ENCODE measurements around the gene CCDC127.

DNA sequence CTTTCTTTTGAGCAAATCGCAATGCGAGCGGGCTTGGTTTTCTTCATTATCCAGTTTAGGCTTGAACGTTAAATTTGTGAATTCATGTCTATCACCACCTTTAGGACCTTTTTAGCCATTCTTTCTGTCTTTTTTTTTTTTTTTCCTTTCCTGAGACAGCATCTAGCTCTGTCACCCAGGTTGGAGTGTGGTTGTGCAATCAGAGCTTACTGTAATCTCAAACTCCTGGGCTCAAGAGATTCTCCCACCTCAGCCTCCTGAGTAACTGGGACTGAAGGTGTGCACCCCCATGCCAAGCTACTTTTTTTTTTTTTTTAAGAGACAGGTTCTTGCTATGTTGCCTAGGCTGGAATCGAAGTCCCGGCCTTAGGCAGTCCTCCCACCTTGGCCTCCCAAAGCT lies 65.9 kb downstream of the CCDC127 start:
- TF ChIP-seq, protein P1, sequence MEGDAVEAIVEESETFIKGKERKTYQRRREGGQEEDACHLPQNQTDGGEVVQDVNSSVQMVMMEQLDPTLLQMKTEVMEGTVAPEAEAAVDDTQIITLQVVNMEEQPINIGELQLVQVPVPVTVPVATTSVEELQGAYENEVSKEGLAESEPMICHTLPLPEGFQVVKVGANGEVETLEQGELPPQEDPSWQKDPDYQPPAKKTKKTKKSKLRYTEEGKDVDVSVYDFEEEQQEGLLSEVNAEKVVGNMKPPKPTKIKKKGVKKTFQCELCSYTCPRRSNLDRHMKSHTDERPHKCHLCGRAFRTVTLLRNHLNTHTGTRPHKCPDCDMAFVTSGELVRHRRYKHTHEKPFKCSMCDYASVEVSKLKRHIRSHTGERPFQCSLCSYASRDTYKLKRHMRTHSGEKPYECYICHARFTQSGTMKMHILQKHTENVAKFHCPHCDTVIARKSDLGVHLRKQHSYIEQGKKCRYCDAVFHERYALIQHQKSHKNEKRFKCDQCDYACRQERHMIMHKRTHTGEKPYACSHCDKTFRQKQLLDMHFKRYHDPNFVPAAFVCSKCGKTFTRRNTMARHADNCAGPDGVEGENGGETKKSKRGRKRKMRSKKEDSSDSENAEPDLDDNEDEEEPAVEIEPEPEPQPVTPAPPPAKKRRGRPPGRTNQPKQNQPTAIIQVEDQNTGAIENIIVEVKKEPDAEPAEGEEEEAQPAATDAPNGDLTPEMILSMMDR (IDR thresholded peaks at IDR 0.05): no peak
- TF ChIP-seq POLR2A (IDR thresholded peaks at IDR 0.05): no peak
